Activated CD4-positive, CD25-positive, alpha-beta regulatory T cell treated with anti-CD3 and anti-CD28 coated beads, Interleukin-2, amount 50 U/mL, for 16 hours (primary cell): Measurements from ENCODE around the gene RPS15.
"Not testable (repeated sequence)": the region's sequence is repeated elsewhere in the genome, so short reads cannot be mapped to it uniquely, and the experiment has no call there.

ENCODE experiments used
- DNase-seq: peaks from one replicate; pipeline ENCODE4 v3.0.0-alpha.2; 2020; ENCODE audit warnings: low read depth, low spot score

RPS15 gene

GRCh38 chr19:1418951-1419738, 19.1 kb upstream of the RPS15 start:
- no peak for DNase-seq

GRCh38 chr19:1420085-1420484, 18.1 kb upstream of the RPS15 start:
- DNase-seq = not testable (repeated sequence)

GRCh38 chr19:1420590-1420989, 17.6 kb upstream of the RPS15 start:
- no peak for DNase-seq

- no peak for DNase-seq
Measured at GRCh38 chr19:1421218-1421957, 16.8 kb upstream of the RPS15 start.

- no peak for DNase-seq
Measured at GRCh38 chr19:1421958-1422305, 16.3 kb upstream of the RPS15 start.

GRCh38 chr19:1422360-1422759, 15.8 kb upstream of the RPS15 start:
- no peak for DNase-seq

- DNase-seq = no peak
Measured at GRCh38 chr19:1422943-1423342, 15.3 kb upstream of the RPS15 start.

- DNase-seq = no peak
Measured at GRCh38 chr19:1423436-1424191, 14.6 kb upstream of the RPS15 start.

GRCh38 chr19:1424192-1424955, 13.8 kb upstream of the RPS15 start:
- no peak for DNase-seq

GRCh38 chr19:1425102-1425837, 12.9 kb upstream of the RPS15 start:
- DNase-seq = no peak

GRCh38 chr19:1425902-1426301, 12.3 kb upstream of the RPS15 start:
- no peak for DNase-seq

GRCh38 chr19:1426736-1427135, 11.5 kb upstream of the RPS15 start:
- no peak for DNase-seq

GRCh38 chr19:1427221-1427920, 10.8 kb upstream of the RPS15 start:
- DNase-seq = no peak

- DNase-seq = no peak
Measured at GRCh38 chr19:1428738-1429391, 9.3 kb upstream of the RPS15 start.

- no peak for DNase-seq
Measured at GRCh38 chr19:1429750-1430149, 8.4 kb upstream of the RPS15 start.

- no peak for DNase-seq
Measured at GRCh38 chr19:1430246-1430645, 8.0 kb upstream of the RPS15 start.

- DNase-seq = no peak
Measured at GRCh38 chr19:1431759-1432506, 6.3 kb upstream of the RPS15 start.

- DNase-seq = no peak
Measured at GRCh38 chr19:1432507-1432887, 5.7 kb upstream of the RPS15 start.
